ENCODE results near the gene EXOC2.

DNA sequence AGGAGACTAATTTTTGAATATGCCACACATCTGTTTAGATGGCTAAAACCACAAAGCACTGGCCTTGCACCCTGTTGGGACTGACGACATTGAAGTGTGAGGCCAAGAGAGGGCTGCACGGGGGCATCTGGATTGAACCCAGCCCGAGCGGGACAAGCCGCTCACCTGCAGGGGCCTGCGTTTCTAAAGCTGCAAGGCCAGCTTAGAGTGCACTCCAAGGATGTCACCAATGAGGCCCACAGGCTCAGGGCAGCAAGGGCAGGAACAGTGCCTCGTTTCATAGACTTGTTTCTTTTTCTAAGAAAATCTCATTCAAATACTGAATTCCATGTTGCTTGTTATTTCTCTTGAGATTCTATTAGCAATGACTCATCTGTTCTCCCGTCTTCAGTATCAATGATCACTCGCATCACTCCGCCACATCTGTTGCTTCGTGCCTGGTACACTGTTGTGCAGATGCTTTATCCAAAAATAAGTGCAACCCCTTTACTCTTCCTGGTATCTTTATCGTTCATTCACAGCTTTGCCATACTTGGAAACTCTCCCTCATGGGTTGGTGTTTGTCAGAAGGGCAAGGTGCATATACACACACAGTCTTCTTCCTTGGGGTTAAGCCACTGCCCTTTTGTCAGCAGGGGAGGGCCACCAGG is 181.3 kb downstream of the EXOC2 start:
- TF ChIP-seq CEBPB (IDR thresholded peaks at IDR 0.05) (no peak), YY1 (IDR thresholded peaks at IDR 0.05; ENCODE audit: low read depth) (no peak), TAF1 (IDR thresholded peaks at IDR 0.05; ENCODE audit: low read depth) (no peak), RAD21 (IDR thresholded peaks at IDR 0.05; ENCODE audit: low read depth) (no peak), EP300 (IDR thresholded peaks at IDR 0.05; ENCODE audit: borderline replicate concordance) (no peak), EGR1 (IDR thresholded peaks at IDR 0.05) (no peak), MAX (IDR thresholded peaks at IDR 0.05) (no peak), NFIC (IDR thresholded peaks at IDR 0.05) (no peak), CREB1 (IDR thresholded peaks at IDR 0.05; ENCODE audit: low read depth) (no peak), TEAD4 (IDR thresholded peaks at IDR 0.05) (no peak), FOXM1 (IDR thresholded peaks at IDR 0.05; ENCODE audit: borderline replicate concordance, low read depth) (no peak)
- TF ChIP-seq, protein P1, sequence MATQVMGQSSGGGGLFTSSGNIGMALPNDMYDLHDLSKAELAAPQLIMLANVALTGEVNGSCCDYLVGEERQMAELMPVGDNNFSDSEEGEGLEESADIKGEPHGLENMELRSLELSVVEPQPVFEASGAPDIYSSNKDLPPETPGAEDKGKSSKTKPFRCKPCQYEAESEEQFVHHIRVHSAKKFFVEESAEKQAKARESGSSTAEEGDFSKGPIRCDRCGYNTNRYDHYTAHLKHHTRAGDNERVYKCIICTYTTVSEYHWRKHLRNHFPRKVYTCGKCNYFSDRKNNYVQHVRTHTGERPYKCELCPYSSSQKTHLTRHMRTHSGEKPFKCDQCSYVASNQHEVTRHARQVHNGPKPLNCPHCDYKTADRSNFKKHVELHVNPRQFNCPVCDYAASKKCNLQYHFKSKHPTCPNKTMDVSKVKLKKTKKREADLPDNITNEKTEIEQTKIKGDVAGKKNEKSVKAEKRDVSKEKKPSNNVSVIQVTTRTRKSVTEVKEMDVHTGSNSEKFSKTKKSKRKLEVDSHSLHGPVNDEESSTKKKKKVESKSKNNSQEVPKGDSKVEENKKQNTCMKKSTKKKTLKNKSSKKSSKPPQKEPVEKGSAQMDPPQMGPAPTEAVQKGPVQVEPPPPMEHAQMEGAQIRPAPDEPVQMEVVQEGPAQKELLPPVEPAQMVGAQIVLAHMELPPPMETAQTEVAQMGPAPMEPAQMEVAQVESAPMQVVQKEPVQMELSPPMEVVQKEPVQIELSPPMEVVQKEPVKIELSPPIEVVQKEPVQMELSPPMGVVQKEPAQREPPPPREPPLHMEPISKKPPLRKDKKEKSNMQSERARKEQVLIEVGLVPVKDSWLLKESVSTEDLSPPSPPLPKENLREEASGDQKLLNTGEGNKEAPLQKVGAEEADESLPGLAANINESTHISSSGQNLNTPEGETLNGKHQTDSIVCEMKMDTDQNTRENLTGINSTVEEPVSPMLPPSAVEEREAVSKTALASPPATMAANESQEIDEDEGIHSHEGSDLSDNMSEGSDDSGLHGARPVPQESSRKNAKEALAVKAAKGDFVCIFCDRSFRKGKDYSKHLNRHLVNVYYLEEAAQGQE (IDR thresholded peaks at IDR 0.05; ENCODE audit: low read depth): no peak
